ENCODE data around the gene EYA4. TPM values are rescaled to one million over a fixed set of nuclear protein-coding genes. Genes with fewer than 3 reads are reported as not detected.
"Not testable (repeated sequence)": the region's sequence is repeated elsewhere in the genome, so short reads cannot be mapped to it uniquely, and the experiment has no call there.

Gene EYA4
- total and polyA plus RNA-seq, 2 of the 4 experiments (the other 2 are of a cell fraction) = 5.7 to 11.1 TPM

GRCh38 chr6:133553652-133554051, 312.5 kb downstream of the EYA4 start (continued):
- TF ChIP-seq NFE2L2 (IDR thresholded peaks at IDR 0.05; ENCODE audit: low read depth, low read length) (no peak), RCOR1 (IDR thresholded peaks at IDR 0.05; ENCODE audit: insufficient replicate concordance, low read length) (no peak), SMC3 (IDR thresholded peaks at IDR 0.05; ENCODE audit: low read depth, low read length) (peak; percentile 87)

- H3K56ac ChIP-seq (ENCODE audit: extremely low read depth, insufficient read depth, low read length); H3K79me1 ChIP-seq (ENCODE audit: low read depth in 1 of 2, low read length in 2 of 2); H2BK20ac ChIP-seq (ENCODE audit: low read depth, low read length); H4K20me1 ChIP-seq (ENCODE audit: insufficient read depth, low read length); BruUV-seq (replicated peaks); ATAC-seq (ENCODE audit: low read depth); H4K5ac ChIP-seq (ENCODE audit: low read depth, low read length); H3K9me1 ChIP-seq (ENCODE audit: insufficient read depth, low read length); H3K23ac ChIP-seq (ENCODE audit: low read depth, low read length); H3K4ac ChIP-seq (ENCODE audit: low read depth, low read length); H3K18ac ChIP-seq (ENCODE audit: low read depth, low read length); H2BK5ac ChIP-seq (ENCODE audit: low read depth, low read length, poor library complexity, severe bottlenecking); POLR2A ChIA-PET (ENCODE audit: unreplicated experiment); H4K91ac ChIP-seq (ENCODE audit: insufficient read depth, low read depth, low read length); dilution Hi-C loops (cut with HindIII; ENCODE audit: low sequenced_read_pairs, unreplicated experiment); H3K36me3 ChIP-seq (ENCODE audit: control insufficient read depth, insufficient read depth, low read length); H2AFZ ChIP-seq (replicated peaks; ENCODE audit: low read length, poor library complexity); H3K27ac ChIP-seq (ENCODE audit: insufficient read depth, low read length); H3K27me3 ChIP-seq (ENCODE audit: control insufficient read depth, insufficient read depth, low read length); H3K4me3 ChIP-seq (ENCODE audit: insufficient read depth, low read depth, low read length); H3K14ac ChIP-seq (replicated peaks; ENCODE audit: low read depth, low read length); H2AK5ac ChIP-seq (ENCODE audit: low read depth, low read length); H3K9ac ChIP-seq (ENCODE audit: low read depth, low read length); H3K9me3 ChIP-seq (ENCODE audit: control insufficient read depth, insufficient read depth, low read length); H2BK120ac ChIP-seq (ENCODE audit: low read depth, low read length); CTCF ChIA-PET; H2AK9ac ChIP-seq (replicated peaks; ENCODE audit: low read depth, low read length, poor library complexity); H4K8ac ChIP-seq (ENCODE audit: low read depth in 2 of 2, low read length in 2 of 2); DNase-seq; H2BK15ac ChIP-seq (ENCODE audit: low read depth, low read length); H3K4me2 ChIP-seq (ENCODE audit: low read depth, low read length): not testable (repeated sequence)
- H3K4me1 ChIP-seq (ENCODE audit: control insufficient read depth, insufficient read depth, low read length) = peaks cover 12% of the 10 kb centered on the region
- no CpG with 5 or more reads among the region's 1 CpG for WGBS, 2 experiments (ENCODE audit: extremely low coverage in 2 of 2, insufficient read length in 1 of 2)
- intact Hi-C loops (cut with micrococcal nuclease) = loop anchor here (5.0 kb wide), 1 partner anchor 267 kb away; no protein-coding TSS in a partner anchor
- in situ Hi-C loops (cut with MboI; ENCODE audit: low sequenced_read_pairs) = loop anchor here (5.0 to 10.0 kb wide), 2 partner anchors 369 to 722 kb away; no protein-coding TSS in a partner anchor
These were observed 313.0 kb downstream of the EYA4 start for GRCh38 chr6:133554121-133554520.

Data from IMR-90 (cell line).